ENCODE data around the gene PRODH.
"Not testable (repeated sequence)": the region's sequence is repeated elsewhere in the genome, so short reads cannot be mapped to it uniquely, and the experiment has no call there.

- TF ChIP-seq, protein P1, sequence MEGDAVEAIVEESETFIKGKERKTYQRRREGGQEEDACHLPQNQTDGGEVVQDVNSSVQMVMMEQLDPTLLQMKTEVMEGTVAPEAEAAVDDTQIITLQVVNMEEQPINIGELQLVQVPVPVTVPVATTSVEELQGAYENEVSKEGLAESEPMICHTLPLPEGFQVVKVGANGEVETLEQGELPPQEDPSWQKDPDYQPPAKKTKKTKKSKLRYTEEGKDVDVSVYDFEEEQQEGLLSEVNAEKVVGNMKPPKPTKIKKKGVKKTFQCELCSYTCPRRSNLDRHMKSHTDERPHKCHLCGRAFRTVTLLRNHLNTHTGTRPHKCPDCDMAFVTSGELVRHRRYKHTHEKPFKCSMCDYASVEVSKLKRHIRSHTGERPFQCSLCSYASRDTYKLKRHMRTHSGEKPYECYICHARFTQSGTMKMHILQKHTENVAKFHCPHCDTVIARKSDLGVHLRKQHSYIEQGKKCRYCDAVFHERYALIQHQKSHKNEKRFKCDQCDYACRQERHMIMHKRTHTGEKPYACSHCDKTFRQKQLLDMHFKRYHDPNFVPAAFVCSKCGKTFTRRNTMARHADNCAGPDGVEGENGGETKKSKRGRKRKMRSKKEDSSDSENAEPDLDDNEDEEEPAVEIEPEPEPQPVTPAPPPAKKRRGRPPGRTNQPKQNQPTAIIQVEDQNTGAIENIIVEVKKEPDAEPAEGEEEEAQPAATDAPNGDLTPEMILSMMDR (IDR thresholded peaks at IDR 0.05; ENCODE audit: insufficient read depth, low read length, poor library complexity, severe bottlenecking), result not testable (repeated sequence)
- TF ChIP-seq EZH2phosphoT487 (conservative IDR thresholded peaks at IDR 0.05; ENCODE audit: low read length), result not testable (repeated sequence)
These were observed 36.5 kb upstream of the PRODH start for GRCh38 chr22:18972591-18972990.
